ENCODE data around the gene SEC61A1.

Gene SEC61A1

DNA sequence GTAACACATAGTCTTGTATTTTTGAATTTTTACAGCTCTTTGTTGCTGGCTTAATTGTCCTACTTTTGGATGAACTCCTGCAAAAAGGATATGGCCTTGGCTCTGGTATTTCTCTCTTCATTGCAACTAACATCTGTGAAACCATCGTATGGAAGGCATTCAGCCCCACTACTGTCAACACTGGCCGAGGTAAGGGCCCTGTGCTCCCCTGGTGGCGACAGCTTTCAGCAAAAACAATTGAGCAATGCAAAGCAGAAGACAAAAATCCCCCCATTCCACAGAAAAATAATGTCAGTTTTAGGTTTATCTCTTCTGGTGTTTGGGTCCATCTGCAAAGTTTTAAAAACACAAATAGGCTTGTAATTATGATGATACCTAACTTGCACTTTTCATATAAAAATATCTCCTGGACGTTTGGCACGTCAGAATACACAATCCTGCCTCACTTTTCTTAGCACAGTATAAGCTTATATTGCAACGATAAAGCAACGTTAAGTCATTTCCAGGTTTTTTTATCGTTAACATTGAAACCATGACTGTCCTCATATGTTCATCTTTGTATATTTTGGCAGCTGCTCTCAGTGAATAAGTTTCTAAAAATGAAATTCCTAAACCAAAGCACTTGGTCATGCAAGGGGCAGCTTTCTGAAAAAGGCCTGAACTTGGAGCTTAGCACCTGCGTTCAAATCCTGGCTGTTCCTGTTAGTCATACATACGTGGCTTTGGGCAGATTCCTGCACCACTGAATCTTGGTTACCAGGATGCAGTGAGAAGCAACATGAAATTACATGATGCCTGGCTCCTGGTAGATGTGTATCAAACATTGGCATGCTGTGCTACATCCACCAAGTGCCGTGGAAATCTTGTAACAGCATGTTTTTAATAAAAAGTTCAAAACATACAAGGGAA lies 8.5 kb downstream of the SEC61A1 start:
- no peak for DNase-seq

DNA sequence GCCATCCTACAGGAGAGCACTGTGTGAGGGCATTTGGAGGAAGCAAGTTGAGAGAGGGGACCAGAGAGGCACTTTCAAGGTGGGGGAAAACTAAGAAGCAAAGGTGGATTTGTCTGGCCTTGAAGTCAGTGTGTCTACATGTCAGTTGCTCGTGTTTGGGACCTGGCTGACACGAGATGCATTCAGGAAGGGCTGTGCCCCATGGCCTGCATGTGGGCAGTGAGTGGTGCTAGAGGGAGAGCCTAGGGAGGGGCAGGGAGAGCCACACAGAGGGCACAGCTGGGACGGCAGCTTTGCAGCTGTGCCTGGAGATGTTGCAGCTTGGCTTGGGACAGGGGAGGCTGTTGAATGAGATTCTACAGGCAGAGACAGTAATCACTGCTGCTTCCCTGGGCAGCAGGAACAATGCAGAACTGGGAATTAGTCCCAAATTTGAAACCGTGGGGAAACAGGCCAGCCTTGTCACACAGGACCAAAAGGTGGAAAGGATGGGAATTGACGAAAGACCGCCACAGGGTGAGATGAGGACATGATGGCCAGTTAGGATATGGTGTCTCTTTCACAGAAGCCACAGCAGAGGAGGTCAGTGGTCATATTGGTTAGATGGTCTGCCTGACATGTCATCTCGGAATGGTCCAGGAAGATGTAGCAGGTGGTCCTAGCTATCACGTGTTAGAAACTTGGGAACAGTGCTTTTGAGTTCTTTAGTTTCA lies 10.0 kb downstream of the SEC61A1 start:
- no peak for DNase-seq

DNA sequence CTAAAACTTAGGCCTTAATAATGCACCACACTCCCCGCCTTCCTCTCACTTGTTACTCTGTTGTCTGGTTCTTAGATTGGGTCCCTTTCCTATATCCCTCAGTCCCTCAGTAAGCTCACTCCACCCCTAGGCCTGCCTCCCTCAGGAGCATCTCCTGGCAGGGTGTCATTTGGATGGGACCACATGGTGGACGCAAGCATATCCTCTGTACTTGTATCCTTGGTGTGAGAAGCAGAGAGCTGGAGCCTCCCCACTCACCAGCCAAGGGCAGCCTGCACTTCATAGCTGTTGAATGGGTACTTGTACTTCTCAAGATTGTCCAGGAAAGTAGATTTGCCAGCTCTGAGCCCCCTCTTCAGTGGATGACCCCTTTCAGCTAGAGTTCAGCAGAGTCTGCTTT lies 11.6 kb downstream of the SEC61A1 start:
- no peak for DNase-seq

DNA sequence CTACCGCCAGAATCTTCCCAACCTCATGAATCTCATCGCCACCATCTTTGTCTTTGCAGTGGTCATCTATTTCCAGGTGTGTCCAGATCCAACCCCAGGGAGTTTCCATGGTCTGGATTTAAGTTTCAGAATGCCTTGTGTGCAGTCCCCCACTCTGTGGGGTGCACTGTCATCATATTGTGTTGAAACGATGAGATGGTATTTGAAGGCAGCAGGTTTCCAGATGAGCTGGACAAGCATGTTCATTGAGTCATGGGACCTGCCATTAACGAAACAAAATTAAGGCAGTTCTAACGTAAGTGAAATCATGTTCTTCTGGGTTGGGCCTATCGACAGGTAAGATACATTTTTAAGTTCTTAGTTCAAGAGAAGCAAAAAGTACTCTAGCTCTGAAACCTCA lies 12.7 kb downstream of the SEC61A1 start:
- no peak for DNase-seq

DNA sequence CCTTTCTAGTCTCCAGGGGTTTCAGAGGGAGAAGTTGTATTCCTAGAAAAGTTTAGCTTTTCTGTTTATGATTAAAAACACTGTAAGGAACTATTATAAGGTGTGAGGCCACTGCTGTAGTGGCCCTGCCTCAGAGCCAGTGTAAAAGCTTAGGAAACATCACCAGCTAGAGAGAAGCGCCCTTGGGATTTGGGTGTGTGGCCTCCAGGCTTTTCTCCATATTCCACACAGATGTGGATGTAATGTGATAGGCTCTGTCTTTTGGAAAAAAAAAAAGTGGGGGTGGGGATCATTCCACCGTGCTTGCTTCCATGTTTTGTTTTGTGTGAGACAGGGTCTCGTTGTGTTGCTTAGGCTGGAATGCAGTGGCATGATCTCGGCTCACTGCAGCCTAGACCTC lies 13.9 kb downstream of the SEC61A1 start:
- DNase-seq: no peak

DNA sequence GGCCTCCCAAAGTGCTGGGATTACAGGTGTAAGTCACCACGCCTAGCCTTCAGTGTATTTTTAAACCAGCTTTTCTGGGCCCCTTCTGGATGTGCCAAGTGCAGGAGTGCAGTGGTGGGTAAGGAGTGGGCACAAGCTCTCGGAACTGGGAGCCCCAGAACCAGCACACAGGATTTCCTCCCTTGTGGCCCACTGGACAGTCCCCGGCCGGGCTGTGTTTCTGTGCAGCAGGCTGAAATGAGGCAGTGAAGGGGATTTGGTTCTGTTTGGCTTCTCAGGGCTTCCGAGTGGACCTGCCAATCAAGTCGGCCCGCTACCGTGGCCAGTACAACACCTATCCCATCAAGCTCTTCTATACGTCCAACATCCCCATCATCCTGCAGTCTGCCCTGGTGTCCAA lies 14.4 kb downstream of the SEC61A1 start:
- no peak for DNase-seq

DNA sequence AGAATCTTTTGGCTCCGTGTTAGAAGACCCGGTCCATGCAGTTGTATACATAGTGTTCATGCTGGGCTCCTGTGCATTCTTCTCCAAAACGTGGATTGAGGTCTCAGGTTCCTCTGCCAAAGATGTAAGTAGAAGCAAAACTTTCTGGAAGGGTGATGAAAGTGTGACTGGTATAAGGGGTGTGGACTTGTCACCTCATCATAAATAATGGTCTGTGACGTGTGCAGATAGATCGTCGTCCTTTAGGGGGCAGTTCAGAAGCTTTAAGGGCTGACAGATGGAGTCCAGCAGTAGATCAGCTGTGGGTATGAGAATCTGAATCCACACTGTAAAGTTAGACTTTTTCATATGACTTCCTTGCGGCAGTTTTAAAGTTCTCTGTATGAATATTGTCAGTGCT lies 15.3 kb downstream of the SEC61A1 start:
- no peak for DNase-seq

DNA sequence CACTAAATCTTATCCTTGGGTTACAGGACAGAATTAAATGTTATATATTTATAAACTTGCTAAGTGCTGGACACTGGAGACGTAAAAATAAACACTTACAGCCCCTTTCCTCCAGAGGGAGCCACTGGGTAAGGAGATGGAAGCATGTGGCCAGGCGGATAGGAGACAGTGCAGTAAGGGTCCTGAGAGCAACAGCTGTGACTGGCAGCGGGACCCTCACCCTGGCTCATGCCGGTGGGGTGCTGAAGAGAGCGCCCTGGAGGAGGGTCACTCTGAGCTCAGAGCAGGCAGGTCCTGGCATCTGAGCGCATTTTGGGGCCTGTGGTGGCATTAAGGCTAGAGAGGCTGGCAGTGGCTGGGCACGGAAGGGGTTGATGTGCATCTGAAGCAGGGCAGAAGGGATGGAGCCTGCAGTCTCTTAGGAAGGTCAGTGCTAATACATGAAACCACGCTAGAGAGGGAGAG lies 16.0 kb downstream of the SEC61A1 start:
- DNase-seq: no peak

DNA sequence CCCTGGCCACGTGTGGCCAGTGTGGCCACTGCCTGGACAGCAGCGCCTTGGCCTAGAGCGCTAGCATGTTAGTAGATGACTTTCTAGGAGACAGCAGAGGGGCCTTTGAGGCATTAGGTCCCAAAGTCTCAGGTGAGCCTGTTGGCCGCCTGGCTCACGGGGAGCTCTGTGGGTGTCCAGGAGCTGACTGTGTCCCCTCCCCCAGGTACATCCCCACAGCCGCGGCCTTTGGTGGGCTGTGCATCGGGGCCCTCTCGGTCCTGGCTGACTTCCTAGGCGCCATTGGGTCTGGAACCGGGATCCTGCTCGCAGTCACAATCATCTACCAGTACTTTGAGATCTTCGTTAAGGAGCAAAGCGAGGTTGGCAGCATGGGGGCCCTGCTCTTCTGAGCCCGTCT lies 17.0 kb downstream of the SEC61A1 start:
- no peak for DNase-seq

DNA sequence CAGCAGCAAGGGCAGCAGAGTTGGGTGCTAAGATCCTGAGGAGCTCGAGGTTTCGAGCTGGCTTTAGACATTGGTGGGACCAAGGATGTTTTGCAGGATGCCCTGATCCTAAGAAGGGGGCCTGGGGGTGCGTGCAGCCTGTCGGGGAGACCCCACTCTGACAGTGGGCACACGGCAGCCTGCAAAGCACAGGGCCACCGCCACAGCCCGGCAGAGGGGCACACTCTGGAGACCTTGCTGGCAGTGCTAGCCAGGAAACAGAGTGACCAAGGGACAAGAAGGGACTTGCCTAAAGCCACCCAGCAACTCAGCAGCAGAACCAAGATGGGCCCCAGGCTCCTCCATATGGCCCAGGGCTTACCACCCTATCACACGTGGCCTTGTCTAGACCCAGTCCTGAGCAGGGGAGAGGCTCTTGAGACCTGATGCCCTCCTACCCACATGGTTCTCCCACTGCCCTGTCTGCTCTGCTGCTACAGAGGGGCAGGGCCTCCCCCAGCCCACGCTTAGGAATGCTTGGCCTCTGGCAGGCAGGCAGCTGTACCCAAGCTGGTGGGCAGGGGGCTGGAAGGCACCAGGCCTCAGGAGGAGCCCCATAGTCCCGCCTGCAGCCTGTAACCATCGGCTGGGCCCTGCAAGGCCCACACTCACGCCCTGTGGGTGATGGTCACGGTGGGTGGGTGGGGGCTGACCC lies 18.8 kb downstream of the SEC61A1 start:
- DNase-seq: no peak

DNA sequence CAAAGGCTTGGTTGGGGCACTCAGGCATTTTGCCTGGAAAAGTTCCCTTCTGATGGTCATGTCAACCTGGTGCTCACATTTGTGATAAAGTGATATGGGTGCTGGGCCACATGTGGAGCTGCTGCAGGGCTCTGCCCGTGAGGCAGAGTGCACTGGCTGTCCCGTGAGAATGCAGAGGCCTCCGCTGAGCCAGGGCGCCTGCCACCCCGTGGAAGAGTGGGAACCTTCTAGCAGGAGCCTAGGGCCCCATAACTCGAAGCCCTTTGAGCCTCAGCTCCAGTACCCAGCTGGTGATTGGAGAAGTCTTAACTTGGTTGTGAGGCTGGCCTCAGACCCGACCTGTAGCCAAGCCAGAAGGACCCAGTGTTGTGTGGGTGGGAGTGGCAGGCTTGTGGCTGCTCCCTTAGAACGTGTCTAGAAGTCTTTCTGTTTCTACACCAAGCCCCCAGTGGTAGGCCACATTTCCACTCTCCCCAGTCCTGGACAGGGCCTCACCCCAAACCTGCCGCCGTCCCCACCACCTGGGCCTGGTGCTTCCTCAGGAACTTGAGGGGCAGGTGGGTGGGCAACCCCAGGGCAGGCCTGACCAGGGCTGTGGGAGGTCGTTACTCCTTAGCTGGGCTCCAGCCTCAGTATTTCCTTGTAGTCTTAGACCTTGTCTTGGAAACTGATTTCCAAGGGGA lies 19.7 kb downstream of the SEC61A1 start:
- DNase-seq: no peak

DNA sequence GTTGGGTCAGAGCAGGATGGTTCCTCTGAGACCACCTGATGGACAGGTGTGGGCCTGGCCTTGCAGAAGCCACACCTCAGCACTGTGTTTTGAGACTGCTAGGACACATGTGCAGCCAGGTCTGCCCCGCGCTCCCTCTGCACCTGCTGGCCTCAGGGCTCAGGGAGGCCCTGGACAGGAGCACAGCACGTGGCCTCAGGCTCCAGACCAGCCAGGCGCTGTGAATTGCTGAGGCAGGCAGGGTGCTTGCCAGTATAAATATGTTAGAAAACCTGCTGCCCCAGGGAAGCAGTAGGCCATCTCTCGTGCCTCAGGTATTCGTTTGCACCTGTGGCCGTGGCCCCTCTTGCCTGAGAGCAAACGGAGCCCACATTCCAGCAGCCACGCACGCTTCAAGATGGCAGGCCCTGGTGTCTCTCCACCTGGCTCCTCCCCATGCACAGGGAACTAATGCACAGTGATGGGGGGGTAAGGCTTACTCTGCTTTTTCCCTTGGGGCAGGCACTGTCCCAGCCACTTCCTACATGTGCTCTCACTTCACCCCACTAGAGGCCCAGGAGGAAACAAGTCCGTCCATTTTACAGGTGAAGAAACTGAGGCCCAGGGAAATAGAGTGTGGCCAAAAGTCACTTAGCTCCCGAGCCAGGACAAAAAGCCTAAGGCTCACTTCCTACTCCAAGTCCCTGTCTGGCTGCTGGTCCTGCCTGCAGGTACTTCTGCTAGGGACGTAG lies 20.4 kb downstream of the SEC61A1 start:
- no peak for DNase-seq

DNA sequence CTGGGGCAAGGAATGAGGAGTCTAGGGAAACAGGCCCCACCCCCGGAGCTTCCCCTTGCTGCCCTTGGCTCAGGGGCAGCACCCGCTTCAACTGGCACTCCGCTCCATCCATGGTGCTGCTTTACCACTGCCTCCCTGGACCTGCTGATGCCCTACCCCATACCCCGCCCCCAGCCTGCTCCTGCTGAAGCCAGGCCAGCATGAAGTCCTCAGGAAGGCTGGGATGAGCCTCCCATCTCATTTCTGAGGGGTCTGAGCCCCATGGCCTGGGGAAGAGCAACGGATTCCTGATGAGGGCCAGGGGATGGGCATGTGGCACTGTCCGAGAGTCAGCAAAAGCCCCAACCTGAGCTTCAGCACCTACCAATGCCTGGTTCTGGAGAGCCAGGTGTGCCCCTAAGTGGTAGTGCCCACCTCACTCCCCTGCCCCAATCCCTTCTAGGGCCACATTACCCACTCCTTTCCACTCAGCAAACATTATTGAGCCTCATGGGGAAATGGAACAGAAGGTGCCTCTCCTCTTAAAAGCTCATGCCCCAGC lies 21.0 kb downstream of the SEC61A1 start:
- DNase-seq: no peak

DNA sequence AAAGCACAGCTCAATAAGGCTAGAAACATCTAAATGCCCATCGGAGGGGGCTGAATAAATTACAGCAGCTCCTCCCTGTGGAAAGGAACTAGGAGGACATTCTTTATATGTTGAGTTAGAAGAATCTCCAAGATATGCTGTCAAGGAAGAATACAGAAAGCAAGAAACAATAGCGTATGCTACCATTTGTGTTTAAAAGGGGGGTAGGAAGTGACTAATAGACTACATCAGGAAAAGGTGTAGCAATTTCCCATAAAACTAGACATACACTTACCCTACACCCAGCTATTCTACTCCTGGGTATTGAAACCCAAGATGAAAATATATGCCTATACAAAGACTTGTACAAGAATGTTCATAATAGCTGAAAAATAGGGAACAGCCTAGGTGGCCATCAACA lies 21.6 kb downstream of the SEC61A1 start:
- no peak for DNase-seq

DNA sequence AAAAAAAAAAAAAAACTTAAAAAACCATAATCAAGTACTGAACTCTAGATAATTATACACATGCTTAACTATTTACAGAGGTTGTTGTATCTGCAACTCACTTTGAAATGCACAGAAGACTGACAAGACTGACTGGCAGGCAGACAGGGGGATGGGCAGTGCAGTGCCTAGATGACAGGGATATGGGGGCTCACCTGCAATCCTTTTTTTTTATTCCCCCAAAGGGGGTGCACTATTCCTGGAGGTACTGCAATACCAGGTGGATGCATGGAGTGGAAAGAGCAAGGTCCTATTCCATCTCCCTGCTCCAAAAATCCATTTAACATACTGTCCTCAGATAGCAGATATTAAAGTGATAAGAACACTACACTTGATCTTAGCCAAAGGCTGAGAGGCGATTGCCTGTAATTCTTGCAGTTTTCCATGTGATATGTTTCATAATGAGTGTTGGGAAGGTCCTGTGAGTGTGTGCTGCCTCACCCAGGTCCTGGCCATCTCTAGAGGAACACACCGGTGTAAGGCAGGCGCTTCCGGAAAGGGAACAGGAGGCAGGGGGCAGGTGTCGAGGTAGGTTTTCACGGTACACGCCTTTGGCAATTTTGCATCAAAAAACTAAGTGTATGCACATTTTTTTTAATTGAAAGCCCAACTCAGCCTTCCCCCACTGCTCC lies 22.7 kb downstream of the SEC61A1 start:
- no peak for DNase-seq

DNA sequence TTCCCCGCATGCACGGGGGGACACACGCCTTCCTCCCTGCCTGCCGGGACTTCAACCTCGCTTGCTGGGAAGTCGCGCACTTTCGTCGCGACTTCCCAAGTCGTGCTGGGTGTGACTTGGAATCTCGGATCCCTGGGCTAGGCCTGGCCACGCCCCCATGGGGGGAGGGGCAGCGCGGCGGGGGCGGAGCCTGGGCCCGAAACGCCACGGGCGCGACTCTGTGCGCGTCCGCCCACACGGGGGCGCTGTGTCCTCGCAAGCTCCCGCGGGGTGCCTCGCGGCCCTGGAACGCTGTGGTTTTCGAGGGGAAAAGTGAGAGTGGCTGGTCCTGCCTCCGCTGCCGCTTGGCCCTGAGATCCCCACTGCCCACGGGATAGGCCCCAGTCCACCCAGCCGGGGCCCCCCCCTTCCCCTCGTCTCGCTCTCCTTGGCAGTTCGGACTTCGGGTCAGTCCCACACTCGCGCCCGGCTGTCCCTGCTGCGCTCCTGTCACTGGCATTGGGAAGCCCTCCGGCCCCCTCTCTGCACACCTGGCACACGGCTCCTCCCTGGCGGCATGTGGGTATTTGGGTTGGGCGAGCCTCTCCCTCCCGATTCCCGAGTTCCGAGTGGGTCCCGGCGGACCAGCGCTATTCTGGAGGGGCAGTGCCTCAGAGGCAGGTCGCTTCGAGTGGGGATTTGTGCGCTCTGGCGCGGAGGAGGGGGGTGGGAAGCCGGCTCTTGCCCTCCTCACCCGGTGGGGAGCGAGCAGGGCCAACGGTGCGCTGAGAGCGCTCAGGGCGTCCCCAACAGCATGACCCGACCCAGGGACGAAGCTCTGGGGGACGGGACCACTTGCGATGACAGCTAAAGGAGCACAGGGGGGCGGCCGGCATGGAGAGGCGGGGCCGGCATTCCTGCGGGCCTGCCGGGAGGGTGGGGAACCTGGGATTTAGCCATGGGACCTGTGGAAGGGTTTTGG lies 23.6 kb downstream of the SEC61A1 start:
- DNase-seq: peak; percentile 87

DNA sequence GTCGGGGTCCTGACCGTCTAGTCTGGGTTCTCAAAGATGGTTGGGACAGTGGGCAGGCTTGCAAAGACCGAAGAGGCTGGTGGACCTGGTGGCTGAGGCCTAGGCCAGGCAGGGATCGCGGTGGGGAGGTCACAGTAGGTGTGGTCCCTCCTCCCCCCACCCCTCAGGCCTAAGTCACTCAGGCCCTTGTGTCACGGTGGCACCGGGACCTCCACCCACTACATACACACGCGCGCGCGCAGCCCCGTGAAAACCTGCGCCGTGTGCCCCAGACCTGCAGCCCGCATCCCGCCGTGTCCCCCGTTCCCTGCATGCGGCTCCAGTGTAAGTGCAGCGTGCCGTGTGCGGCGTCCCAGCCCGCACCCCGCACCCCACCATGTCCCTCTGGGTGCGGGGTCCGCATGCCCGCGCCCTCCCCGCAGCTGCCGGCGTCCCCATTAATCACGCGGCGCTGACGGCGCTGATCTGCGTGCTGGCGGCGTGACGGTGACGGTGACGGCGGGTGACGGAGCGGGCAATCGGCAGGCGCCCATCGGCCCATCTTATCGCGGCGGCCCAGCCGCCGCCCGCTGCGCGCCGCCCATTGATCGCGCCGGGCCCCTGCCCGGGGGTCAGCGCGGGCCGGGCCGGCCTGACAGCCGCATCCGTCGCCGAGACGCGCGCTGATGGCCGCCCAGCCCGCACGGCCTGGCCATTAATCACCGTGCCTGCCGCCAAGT lies 24.4 kb downstream of the SEC61A1 start:
- peak; percentile 37 for DNase-seq

DNA sequence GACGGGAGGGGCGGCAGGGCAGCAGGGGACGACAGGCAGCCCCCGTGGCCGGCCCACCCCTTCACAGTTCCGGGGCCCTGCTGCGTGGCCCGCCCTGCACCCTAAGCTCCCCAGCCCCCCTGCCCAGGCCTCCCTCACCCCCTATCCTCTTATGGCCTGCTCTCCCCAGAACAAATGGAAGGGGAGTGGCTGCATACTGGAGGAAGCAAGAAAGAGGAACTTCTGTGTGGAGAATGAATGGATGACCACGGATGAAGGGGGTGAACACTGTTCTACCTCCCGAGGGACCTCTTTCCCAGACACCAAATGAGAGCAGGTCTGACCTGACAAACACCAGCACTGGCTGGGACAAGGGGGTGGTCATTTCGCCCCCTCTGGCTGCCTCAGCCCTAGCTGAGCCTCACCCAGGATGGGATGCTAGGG lies 25.0 kb downstream of the SEC61A1 start:
- no peak for DNase-seq

DNA sequence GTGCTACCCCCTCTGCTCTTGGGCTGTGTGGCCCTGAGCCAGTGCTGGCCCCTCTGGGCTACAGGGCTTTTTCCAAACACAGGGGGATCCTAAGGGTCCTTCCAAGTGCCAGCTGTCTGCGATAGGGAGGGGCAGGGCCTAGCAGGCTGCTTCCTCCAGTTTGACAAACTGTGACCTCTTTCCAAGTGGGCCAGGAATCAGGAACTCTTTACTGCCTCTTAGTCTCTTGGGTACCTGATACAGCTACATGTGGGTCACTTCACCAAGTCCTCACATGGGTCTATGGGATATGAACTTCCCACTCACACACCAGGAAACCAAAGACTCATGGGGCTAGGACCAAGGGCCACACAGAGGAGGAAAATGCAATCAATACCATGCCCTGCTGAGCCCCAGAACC lies 25.4 kb downstream of the SEC61A1 start:
- no peak for DNase-seq
